B cell (primary cell): ENCODE data around the gene MSI1. TPM values are rescaled to one million over a fixed set of nuclear protein-coding genes. Genes with fewer than 3 reads are reported as not detected.

Source experiments
- ATAC-seq: fragments of 200-7000 bp; cut with Tn5 transposase; one replicate; pipeline ENCODE4 v1.10.0; 2021; ENCODE audit warnings: low read depth, mild to moderate bottlenecking, moderate number of reproducible peaks, moderate library complexity
- CTCF ChIA-PET: fragments of 350-600 bp; sonication (Branson Sonifier 250); formaldehyde crosslinking; loops from one replicate; lab custom pipeline; 2021; ENCODE audit warnings: antibody characterized with exemption, inconsistent platforms; lab: Charles Lee
- POLR2A ChIA-PET: fragments of 350-600 bp; sonication (Branson Sonifier 250); formaldehyde crosslinking; loops from one replicate; lab custom pipeline; 2021; ENCODE audit warnings: antibody characterized with exemption; lab: Charles Lee
- DNase-seq: peaks from one replicate; pipeline ENCODE4 v3.0.0; 2013
- H2AFZ ChIP-seq: 2 replicates; pipeline ENCODE4 v1.6.1; 2012; ENCODE audit warnings: mild to moderate bottlenecking, low read depth, low read length; ENCODE audit not compliant: insufficient read depth, poor library complexity, severe bottlenecking
- H3K27ac ChIP-seq, 2 donors: 1 replicate in 1 of 2; 2 replicates in 1 of 2; pipeline ENCODE4 v1.5.1; 2012 to 2013; ENCODE audit warnings: low read length in 2 of 2, mild to moderate bottlenecking in 2 of 2, moderate library complexity in 1 of 2
- H3K27me3 ChIP-seq, 4 experiments: fragments of 200-600 bp in 1 of 4; sonication (generic) in 1 of 4; replicated peaks in 1 of 4; 1 replicate in 2 of 4; 2 replicates in 2 of 4; pipeline versions ENCODE4 v1.6.1 to v1.7.0; 2013 to 2016; ENCODE audit warnings: low read length in 3 of 4, mild to moderate bottlenecking in 2 of 4, mixed read lengths in 1 of 4, moderate library complexity in 1 of 4; ENCODE audit not compliant: insufficient read depth in 4 of 4, control insufficient read depth in 3 of 4; ENCODE audit errors: control extremely low read depth in 1 of 4
- H3K36me3 ChIP-seq, 2 experiments: replicated peaks in 1 of 2; 1 replicate in 1 of 2; 2 replicates in 1 of 2; pipeline versions ENCODE4 v1.6.1 to v1.7.1; 2013; ENCODE audit warnings: low read length in 1 of 2; ENCODE audit not compliant: insufficient read depth in 2 of 2, control insufficient read depth in 1 of 2; ENCODE audit errors: control extremely low read depth in 1 of 2, extremely low read depth in 1 of 2
- H3K4me1 ChIP-seq, 2 donors: fragments of 200-600 bp in 1 of 2; sonication (generic) in 1 of 2; 1 replicate in 1 of 2; 2 replicates in 1 of 2; pipeline versions ENCODE4 v1.5.1 to v1.6.1; 2013 to 2017; ENCODE audit warnings: low read length in 2 of 2; ENCODE audit not compliant: control insufficient read depth in 2 of 2, insufficient read depth in 2 of 2
- H3K4me2 ChIP-seq: replicated peaks from 2 replicates; pipeline ENCODE3; 2012; ENCODE audit warnings: mild to moderate bottlenecking, low read depth, low read length; ENCODE audit not compliant: poor library complexity, severe bottlenecking
- H3K4me3 ChIP-seq, 5 experiments: fragments of 200-600 bp in 1 of 5; sonication (generic) in 1 of 5; 1 replicate in 3 of 5; 2 replicates in 2 of 5; pipeline versions ENCODE4 v1.5.1 to v1.7.0; 2011 to 2016; ENCODE audit warnings: low read length in 4 of 5, mild to moderate bottlenecking in 4 of 5, low read depth in 2 of 5, control low read depth in 1 of 5, moderate library complexity in 1 of 5; ENCODE audit not compliant: insufficient read depth in 1 of 5; ENCODE audit errors: control extremely low read depth in 1 of 5, extremely low read depth in 1 of 5
- H3K79me2 ChIP-seq: fragments of 200-600 bp; sonication (generic); one replicate; pipeline ENCODE4 v1.6.0; 2016; ENCODE audit warnings: low read length; ENCODE audit not compliant: control insufficient read depth, insufficient read depth
- H3K9ac ChIP-seq: fragments of 200-600 bp; sonication (generic); 2 replicates; pipeline ENCODE4 v1.6.1; 2017; ENCODE audit warnings: mild to moderate bottlenecking, low read length, moderate library complexity
- H3K9me3 ChIP-seq, 3 donors: one replicate each; pipeline versions ENCODE4 v1.6.1 to v1.7.1; 2013; ENCODE audit warnings: low read length in 2 of 3; ENCODE audit not compliant: control insufficient read depth in 2 of 3, insufficient read depth in 1 of 3; ENCODE audit errors: control extremely low read depth in 1 of 3
- H4K20me1 ChIP-seq: 2 replicates; pipeline ENCODE4 v1.6.0; 2012; ENCODE audit warnings: mild to moderate bottlenecking, low read length; ENCODE audit not compliant: insufficient read depth, control insufficient read depth, poor library complexity, severe bottlenecking
- H3K27ac Mint-ChIP-seq: one replicate; pipeline ENCODE4 v1.8.0; 2021; ENCODE audit warnings: mixed read lengths
- H3K27me3 Mint-ChIP-seq: one replicate; pipeline ENCODE4 v1.8.0; 2021; ENCODE audit warnings: mixed read lengths
- H3K4me1 Mint-ChIP-seq: one replicate; pipeline ENCODE4 v1.8.0; 2021; ENCODE audit warnings: mixed read lengths
- H3K4me3 Mint-ChIP-seq: one replicate; pipeline ENCODE4 v1.8.0; 2021; ENCODE audit warnings: mixed read lengths
- H3K9me3 Mint-ChIP-seq: one replicate; pipeline ENCODE4 v1.8.0; 2022; ENCODE audit warnings: mixed read lengths; ENCODE audit not compliant: insufficient read depth
- CTCF ChIP-seq: fragments of 200-600 bp; IDR thresholded peaks from one replicate; pipeline ENCODE4 v1.8.0; 2022; ENCODE audit warnings: antibody characterized with exemption, mild to moderate bottlenecking
- EZH2 ChIP-seq: IDR thresholded peaks from 2 replicates; pipeline ENCODE4 v1.6.1; 2012; ENCODE audit warnings: borderline replicate concordance, low read depth, mild to moderate bottlenecking, moderate library complexity, low read length; ENCODE audit not compliant: insufficient read depth, poor library complexity, severe bottlenecking
- WGBS: methylation state at CpG from one replicate; pipeline ENCODE4 v1.1.5; 2013; ENCODE audit warnings: missing lambda C conversion rate; ENCODE audit not compliant: insufficient coverage; 5-methylcytosine and 5-hydroxymethylcytosine counted together
- intact Hi-C: fragments of 100-400 bp; cut with micrococcal nuclease; formaldehyde crosslinking; loops from one replicate; pipeline ENCODE4 v1.10.0; 2022
- polyA plus RNA-seq: library from polyadenylated mRNA; depleted of rRNA; stranded (reverse); fragments of >200 nt; gene quantifications from 2 replicates; pipeline ENCODE4 v1.2.3, GENCODE V29; 2012
- total RNA-seq, 2 donors: library from RNA; stranded (reverse); fragments of 120-200 nt in 1 of 2; gene quantifications; 1 replicate in 1 of 2; 2 replicates in 1 of 2; pipeline versions ENCODE4 v1.2.3 to v1.2.4, GENCODE V29; 2013 to 2022

Gene MSI1
- total and polyA plus RNA-seq, 2 donors (not counting 1 experiment from before 2014, with no cell fraction given), result not detected

GRCh38 chr12:120406553-120406952 is 37.6 kb upstream of the MSI1 start:
- intact Hi-C loops, result no loop called here
- peaks cover 0 to 4% (median 0%) of the 10 kb centered on the region in 3 donors for H3K9me3 ChIP-seq
- H3K4me1 ChIP-seq, result no peaks in the 10 kb centered on the region
- H4K20me1 ChIP-seq, result no peaks in the 10 kb centered on the region
- H3K4me2 ChIP-seq, result no peak overlapping the region
- peaks cover 0 to 3% (median 0%) of the 10 kb centered on the region in 4 experiments for H3K27me3 ChIP-seq
- WGBS, result 100% methylated on average over 1 of the region's 3 CpGs
- POLR2A ChIA-PET, result no interaction called here
- CTCF ChIA-PET, result no interaction called here
- TF ChIP-seq EZH2 (no peak), CTCF (no peak)
- H3K27ac ChIP-seq, result no peak overlapping the region
- no peaks in the 10 kb centered on the region for H3K79me2 ChIP-seq
- Mint-ChIP-seq H3K4me3 (no peak overlapping the region), H3K27ac (no peak overlapping the region), H3K4me1 (no peaks in the 10 kb centered on the region), H3K27me3 (peaks cover 17% of the 10 kb centered on the region), H3K9me3 (no peaks in the 10 kb centered on the region)
- no peak overlapping the region for H2AFZ ChIP-seq
- DNase-seq (no peak), ATAC-seq (no peak)
- H3K9ac ChIP-seq, result no peak overlapping the region
- no peak overlapping the region for H3K4me3 ChIP-seq
- H3K36me3 ChIP-seq, result no peaks in the 10 kb centered on the region

DNA sequence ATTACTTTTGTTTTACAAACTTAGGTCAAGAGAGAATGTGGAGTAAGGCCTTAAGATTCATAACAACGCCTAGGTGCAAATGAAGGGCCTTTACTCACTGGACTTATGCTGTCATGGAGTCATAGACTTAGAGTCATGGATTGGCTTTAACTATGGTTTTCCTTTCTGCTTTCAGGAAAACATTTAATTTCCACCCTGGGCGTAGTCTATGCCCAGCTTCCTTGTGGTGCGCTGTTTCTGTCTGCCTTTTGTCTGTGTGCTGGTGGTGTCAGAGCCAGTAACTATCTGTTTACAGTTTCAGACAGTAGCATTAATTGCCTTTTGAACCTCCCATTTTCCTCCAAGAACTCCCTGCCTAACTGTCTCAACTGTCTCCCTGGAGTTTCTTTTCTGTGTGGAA is 37.1 kb upstream of the MSI1 start:
- DNase-seq, result no peak
- no peak for ATAC-seq
- H3K27me3 ChIP-seq, result peaks cover 0 to 3% (median 0%) of the 10 kb centered on the region in 4 experiments
- WGBS, result no CpG with 5 or more reads among the region's 3 CpGs
- no peak overlapping the region for H3K4me3 ChIP-seq
- intact Hi-C loops, result no loop called here
- H2AFZ ChIP-seq, result no peak overlapping the region
- H3K9ac ChIP-seq, result no peak overlapping the region
- peaks cover 0 to 4% (median 0%) of the 10 kb centered on the region in 3 donors for H3K9me3 ChIP-seq
- H3K36me3 ChIP-seq, result no peaks in the 10 kb centered on the region
- H3K27ac ChIP-seq, result no peak overlapping the region
- POLR2A ChIA-PET, result no interaction called here
- CTCF ChIA-PET, result no interaction called here
- peaks cover 17% of the 10 kb centered on the region for H3K27me3 Mint-ChIP-seq
- no peak overlapping the region for H3K27ac Mint-ChIP-seq
- no peaks in the 10 kb centered on the region for H3K4me1 ChIP-seq
- H3K4me1 Mint-ChIP-seq, result no peaks in the 10 kb centered on the region
- no peaks in the 10 kb centered on the region for H3K9me3 Mint-ChIP-seq
- TF ChIP-seq CTCF (no peak), EZH2 (no peak)
- no peaks in the 10 kb centered on the region for H3K79me2 ChIP-seq
- H4K20me1 ChIP-seq, result no peaks in the 10 kb centered on the region
- H3K4me2 ChIP-seq, result no peak overlapping the region
- no peak overlapping the region for H3K4me3 Mint-ChIP-seq
